ENCODE data around the gene CRYBB2. TPM values are rescaled to one million over a fixed set of nuclear protein-coding genes. Genes with fewer than 3 reads are reported as not detected.
"Not testable (repeated sequence)": the region's sequence is repeated elsewhere in the genome, so short reads cannot be mapped to it uniquely, and the experiment has no call there.

CRYBB2 gene
- total RNA-seq, 1 donor from 2014 or later: not detected

DNA sequence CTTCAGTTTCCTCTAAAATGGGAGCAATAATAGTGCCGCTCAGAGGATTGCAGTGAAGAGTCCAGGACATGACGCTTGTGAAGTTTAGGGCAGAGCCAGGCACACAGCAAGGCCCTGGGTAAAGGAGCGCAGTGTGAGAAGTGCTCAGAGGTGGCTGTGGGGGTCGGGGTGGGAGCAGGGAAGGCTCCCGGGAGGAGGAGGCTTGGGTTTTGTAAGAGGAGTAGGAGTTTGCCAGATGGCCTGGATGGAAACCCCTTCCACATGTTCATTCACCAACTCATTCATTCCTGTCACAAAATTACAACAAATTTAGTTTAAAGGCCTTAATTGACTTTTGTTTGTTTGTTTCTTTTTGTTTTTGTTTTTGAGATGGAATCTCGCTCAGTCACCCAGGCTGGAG is 17.0 kb downstream of the CRYBB2 start:
- Histone ChIP-seq H3K9me3 (no peaks in the 10 kb centered on the region), H3K36me3 (no peaks in the 10 kb centered on the region), H3K27ac (no peak overlapping the region), H3K4me1 (no peaks in the 10 kb centered on the region), H3K4me3 (no peak overlapping the region), H3K27me3 (ENCODE audit: low read depth) (peaks cover 39% of the 10 kb centered on the region)
- intact Hi-C loops (cut with DNase I): no loop called here
- ATAC-seq (no peak), DNase-seq (no peak)
- TF ChIP-seq, protein P1, sequence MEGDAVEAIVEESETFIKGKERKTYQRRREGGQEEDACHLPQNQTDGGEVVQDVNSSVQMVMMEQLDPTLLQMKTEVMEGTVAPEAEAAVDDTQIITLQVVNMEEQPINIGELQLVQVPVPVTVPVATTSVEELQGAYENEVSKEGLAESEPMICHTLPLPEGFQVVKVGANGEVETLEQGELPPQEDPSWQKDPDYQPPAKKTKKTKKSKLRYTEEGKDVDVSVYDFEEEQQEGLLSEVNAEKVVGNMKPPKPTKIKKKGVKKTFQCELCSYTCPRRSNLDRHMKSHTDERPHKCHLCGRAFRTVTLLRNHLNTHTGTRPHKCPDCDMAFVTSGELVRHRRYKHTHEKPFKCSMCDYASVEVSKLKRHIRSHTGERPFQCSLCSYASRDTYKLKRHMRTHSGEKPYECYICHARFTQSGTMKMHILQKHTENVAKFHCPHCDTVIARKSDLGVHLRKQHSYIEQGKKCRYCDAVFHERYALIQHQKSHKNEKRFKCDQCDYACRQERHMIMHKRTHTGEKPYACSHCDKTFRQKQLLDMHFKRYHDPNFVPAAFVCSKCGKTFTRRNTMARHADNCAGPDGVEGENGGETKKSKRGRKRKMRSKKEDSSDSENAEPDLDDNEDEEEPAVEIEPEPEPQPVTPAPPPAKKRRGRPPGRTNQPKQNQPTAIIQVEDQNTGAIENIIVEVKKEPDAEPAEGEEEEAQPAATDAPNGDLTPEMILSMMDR (IDR thresholded peaks at IDR 0.05): no peak

DNA sequence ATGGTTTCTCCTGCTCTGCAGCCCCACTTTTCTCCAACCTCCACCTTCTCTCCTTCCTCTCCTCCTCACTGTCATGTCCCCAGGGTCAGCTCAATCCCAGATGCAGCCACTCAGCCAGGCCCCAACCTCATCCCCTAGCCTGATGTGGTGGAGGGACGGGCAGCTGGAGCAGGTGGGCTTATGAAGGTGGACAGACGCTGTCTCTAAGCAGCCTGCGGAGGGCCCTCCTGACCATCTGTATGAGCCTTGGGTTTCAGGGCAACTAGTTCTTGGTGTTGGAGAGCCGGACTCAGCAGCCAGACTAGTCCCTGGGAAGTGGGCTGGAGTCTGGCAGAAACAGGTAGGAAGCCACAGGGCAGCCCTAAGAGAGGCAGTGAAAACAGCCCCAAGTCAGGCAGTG is 18.1 kb downstream of the CRYBB2 start:
- ATAC-seq (no peak), DNase-seq (no peak)
- H3K9me3 ChIP-seq: no peaks in the 10 kb centered on the region
- no peaks in the 10 kb centered on the region for H3K36me3 ChIP-seq
- H3K4me1 ChIP-seq: no peaks in the 10 kb centered on the region
- intact Hi-C loops (cut with DNase I): no loop called here
- TF ChIP-seq, protein P1 (IDR thresholded peaks at IDR 0.05): no peak
- no peak overlapping the region for H3K27ac ChIP-seq
- peaks cover 39% of the 10 kb centered on the region for H3K27me3 ChIP-seq (ENCODE audit: low read depth)
- H3K4me3 ChIP-seq: no peak overlapping the region

DNA sequence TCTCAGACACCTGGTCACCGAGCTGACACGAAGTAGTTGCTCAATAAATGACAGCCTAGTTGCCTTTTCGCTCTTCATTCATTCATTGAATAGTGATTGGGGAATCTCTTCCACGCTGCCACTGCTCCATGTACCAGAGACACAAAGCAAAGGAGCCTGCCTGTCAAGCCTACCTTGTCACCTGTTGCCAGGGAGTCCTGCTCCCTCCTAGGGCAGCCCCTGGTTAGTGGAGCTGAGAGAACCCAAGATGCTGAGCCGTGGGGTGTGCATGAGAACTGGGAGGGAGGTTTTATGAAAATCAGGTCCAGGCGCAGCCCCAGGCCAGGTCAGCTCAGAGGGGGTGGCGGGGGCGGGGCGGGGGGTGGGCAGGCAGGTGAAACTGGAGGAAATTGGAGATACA is 18.6 kb downstream of the CRYBB2 start:
- H3K4me3 ChIP-seq; intact Hi-C loops (cut with DNase I); DNase-seq; H3K4me1 ChIP-seq; H3K9me3 ChIP-seq; H3K36me3 ChIP-seq; ATAC-seq; H3K27ac ChIP-seq: not testable (repeated sequence)
- H3K27me3 ChIP-seq (ENCODE audit: low read depth): peaks cover 36% of the 10 kb centered on the region

DNA sequence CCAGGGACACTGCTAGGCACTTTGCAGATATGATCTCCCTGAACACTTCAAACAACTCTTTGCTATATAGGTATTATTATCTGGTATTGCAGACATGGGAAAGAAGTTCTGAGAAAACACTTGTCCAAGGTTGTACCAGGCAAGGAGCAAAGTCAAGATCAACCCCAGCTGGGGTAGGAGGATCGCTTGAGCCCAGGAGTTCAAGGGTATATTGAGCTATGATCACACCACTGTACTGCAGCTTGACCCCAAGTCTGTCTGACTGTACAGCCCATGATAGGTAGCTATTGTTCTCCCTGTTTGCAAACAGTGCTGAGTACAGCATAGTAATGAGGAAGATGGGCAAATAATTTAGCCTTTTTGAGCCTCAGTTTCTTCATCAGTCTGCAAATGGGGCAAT is 35.7 kb downstream of the CRYBB2 start:
- H3K27me3 ChIP-seq (ENCODE audit: low read depth); H3K4me1 ChIP-seq; ATAC-seq; H3K9me3 ChIP-seq; H3K36me3 ChIP-seq; intact Hi-C loops (cut with DNase I); DNase-seq; H3K27ac ChIP-seq; H3K4me3 ChIP-seq: not testable (repeated sequence)

DNA sequence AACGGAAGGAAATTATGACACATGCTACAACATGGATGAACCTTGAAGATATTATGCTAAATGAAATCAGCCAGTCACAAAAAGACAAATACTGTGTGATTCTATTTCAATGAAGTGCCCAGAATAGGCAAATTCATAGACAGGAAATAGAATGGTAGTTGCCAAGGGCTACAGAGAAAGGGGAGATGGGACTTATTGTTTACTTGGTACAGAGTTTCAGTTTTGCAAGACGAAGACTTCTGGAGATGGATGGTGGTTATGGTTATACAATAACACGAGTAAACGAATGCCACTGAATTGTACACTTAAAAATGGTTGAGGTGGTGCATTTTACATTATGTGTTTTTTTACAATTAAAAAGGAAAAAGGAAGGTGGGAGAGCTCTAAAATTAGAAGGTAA is 48.1 kb downstream of the CRYBB2 start:
- H3K27ac ChIP-seq; H3K27me3 ChIP-seq (ENCODE audit: low read depth); H3K4me1 ChIP-seq; ATAC-seq; DNase-seq; H3K36me3 ChIP-seq; H3K9me3 ChIP-seq; intact Hi-C loops (cut with DNase I); H3K4me3 ChIP-seq: not testable (repeated sequence)

DNA sequence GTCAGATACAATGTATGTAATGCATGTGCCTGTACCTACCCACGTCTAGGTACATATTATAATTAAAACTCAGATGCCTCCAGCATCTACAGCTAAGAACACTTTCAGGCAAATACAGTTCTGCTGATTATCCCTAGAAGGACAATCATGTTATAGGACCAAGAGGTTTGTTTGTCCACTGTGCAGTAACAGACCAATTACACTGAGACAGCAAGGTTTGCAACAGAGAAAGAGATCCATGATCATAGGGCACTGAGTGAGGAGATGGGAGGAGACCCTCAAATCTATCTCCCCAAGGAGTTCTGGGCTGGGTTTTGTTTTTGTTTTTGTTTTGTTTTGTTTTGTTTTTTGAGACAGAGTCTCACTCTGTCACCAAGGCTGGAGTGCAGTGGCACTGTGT is 49.5 kb downstream of the CRYBB2 start:
- ATAC-seq; intact Hi-C loops (cut with DNase I); DNase-seq; H3K9me3 ChIP-seq; H3K27ac ChIP-seq; H3K27me3 ChIP-seq (ENCODE audit: low read depth); H3K4me3 ChIP-seq; H3K36me3 ChIP-seq; H3K4me1 ChIP-seq: not testable (repeated sequence)

DNA sequence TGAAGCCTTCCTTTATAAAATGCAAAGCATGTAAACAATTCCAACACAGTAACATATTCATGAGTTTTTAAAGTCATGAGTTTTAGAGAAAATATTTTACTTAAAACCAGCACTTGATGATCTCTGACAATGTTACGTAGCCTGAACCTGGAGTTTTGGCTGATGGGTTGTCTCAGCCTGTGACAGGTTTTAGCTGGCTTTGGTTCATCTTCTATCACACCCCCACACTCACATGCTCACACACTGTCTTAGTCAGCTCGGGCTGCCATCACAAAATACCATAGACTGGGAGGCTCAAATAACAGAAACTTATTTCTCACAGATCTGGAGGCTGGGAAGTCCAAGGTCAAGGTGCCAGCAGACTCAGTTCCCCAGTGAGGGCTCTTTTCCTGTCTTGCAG is 50.6 kb downstream of the CRYBB2 start:
- H3K9me3 ChIP-seq; H3K36me3 ChIP-seq; H3K4me3 ChIP-seq; H3K27ac ChIP-seq; intact Hi-C loops (cut with DNase I); H3K4me1 ChIP-seq; H3K27me3 ChIP-seq (ENCODE audit: low read depth); DNase-seq; ATAC-seq: not testable (repeated sequence)

DNA sequence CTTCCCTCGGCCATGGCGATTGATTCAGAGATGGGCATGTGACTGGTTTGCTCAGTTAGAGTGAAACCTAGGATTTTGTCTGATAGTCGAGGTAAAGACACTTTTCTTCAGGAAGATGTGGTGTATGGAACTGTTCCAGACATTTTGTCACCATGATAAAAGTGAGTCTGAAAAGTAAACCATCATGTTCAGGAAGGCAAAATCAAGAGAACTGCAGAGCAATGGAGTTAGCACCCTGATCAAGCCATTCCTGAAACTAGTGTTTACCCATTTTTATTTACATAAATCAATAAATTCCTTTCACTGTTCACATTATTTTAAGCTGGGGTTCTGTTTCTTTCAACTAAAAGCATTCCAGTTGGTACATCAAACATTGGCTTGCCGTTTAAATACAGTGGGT is 53.8 kb downstream of the CRYBB2 start:
- ATAC-seq; intact Hi-C loops (cut with DNase I); H3K36me3 ChIP-seq; H3K4me1 ChIP-seq; H3K4me3 ChIP-seq; H3K27ac ChIP-seq; DNase-seq; H3K27me3 ChIP-seq (ENCODE audit: low read depth); H3K9me3 ChIP-seq: not testable (repeated sequence)

DNA sequence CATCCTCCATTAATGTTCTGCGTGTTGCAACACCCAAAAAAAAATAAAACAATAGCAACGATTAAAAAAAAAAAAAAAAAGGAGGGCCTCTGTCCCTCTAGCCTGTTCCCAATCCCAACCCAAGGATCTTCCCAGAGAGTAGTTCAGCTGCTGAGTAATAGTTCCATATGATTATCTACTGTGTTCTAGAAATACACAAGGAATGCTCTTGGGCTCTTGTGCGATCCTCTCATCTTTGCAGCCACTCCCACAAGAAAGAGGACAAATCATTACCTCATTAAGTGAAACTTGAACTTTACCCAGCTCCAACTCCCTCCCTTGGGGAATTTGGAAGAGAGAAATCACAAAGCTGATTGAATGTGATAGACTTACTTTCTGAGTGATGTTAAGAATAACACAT is 54.5 kb downstream of the CRYBB2 start:
- H3K4me1 ChIP-seq; H3K4me3 ChIP-seq; H3K9me3 ChIP-seq; H3K27ac ChIP-seq; ATAC-seq; H3K27me3 ChIP-seq (ENCODE audit: low read depth); H3K36me3 ChIP-seq; DNase-seq; intact Hi-C loops (cut with DNase I): not testable (repeated sequence)

DNA sequence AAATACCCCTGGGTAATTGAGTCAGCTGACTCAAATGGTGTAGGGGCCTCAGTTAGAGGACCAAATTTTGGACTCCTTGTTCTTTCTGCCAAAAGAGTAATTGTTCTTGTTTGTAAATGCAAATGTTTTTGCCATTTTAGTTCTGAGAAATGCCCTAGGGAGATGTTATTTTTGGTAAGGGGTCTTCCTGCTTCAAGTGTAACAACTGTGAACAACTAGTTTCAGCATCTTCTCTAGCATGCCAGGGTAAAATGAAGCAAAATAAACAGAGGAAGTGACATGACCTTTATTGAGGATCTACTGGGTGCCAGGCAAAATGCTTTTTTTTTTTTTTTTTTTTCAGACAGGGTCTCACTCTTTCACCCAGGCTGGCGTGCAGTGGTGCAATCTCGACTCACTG is 60.7 kb downstream of the CRYBB2 start:
- H3K27me3 ChIP-seq (ENCODE audit: low read depth): peaks cover 37% of the 10 kb centered on the region
- H3K4me1 ChIP-seq; ATAC-seq; H3K36me3 ChIP-seq; H3K9me3 ChIP-seq; DNase-seq; H3K27ac ChIP-seq; intact Hi-C loops (cut with DNase I); H3K4me3 ChIP-seq: not testable (repeated sequence)
